GM12873 (cell line): ENCODE data around the gene CHTF18.

Experiments
- TF ChIP-seq, protein P1 (sequence below): IDR thresholded peaks from 2 replicates; pipeline ENCODE4 v1.5.1; 2012; ENCODE audit warnings: low read depth, mild to moderate bottlenecking, moderate library complexity, low read length, control low read depth; ENCODE audit not compliant: insufficient read depth; ENCODE audit errors: missing control alignments

The CHTF18 gene

DNA sequence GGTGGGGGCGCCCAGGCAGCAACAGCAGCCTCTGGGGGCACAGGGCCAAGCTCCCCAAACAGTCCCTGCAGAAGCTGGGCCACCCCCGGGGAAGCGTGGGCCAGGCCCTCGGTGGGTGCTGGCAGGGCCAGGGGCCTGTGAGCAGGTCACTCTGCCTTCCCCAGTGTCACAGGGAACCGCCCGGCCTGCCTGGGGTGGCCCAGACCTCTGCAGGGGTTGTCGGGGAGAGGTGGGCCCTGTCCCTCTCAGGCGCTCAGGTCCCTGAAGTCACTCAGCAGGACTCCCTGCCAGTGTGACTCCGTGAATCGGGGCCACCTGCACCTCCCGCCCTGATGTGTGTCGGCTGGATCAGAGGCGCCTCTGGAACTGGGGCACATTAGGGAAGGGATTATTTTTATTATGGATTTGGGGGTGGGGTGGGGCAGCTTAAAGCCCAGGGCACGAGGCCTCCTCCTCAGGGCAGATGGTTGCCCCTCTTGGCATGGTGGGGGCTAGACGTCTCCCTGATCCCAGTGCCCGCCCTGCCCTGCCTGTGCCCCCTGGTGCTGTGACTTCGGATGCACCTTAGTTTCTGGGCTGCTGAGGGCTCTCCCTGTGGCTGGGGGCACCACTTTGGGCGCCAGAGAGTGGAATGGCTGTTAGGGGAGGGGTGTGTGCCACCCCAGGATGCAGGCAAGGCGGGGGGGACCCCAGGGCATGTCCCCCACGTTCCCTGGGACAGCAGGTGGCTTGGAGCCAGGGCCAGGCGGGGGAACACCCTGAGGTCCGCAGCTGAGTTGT lies 13.4 kb downstream of the CHTF18 start:
- TF ChIP-seq, protein P1, sequence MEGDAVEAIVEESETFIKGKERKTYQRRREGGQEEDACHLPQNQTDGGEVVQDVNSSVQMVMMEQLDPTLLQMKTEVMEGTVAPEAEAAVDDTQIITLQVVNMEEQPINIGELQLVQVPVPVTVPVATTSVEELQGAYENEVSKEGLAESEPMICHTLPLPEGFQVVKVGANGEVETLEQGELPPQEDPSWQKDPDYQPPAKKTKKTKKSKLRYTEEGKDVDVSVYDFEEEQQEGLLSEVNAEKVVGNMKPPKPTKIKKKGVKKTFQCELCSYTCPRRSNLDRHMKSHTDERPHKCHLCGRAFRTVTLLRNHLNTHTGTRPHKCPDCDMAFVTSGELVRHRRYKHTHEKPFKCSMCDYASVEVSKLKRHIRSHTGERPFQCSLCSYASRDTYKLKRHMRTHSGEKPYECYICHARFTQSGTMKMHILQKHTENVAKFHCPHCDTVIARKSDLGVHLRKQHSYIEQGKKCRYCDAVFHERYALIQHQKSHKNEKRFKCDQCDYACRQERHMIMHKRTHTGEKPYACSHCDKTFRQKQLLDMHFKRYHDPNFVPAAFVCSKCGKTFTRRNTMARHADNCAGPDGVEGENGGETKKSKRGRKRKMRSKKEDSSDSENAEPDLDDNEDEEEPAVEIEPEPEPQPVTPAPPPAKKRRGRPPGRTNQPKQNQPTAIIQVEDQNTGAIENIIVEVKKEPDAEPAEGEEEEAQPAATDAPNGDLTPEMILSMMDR = no peak

DNA sequence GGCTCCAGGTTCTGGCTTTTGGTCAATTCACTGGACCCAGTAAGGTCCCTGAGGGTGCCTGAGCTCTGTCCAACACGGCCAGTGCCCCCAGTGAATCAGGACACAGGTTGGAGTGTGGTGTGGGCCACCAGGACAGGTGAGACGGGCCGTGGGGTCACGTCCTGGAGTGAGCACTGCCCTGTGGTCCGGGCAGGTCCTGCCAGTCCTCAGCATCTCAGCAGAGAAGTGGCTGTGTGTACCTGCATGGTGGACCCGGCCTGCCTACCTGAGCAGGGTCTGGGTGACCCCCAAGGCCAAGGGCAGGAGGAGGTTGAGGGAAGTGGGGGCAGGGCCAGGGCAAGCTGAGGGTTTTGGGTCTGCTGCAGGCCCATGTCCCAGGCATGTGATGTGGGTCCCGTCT lies 14.0 kb downstream of the CHTF18 start:
- TF ChIP-seq, protein P1 = no peak

DNA sequence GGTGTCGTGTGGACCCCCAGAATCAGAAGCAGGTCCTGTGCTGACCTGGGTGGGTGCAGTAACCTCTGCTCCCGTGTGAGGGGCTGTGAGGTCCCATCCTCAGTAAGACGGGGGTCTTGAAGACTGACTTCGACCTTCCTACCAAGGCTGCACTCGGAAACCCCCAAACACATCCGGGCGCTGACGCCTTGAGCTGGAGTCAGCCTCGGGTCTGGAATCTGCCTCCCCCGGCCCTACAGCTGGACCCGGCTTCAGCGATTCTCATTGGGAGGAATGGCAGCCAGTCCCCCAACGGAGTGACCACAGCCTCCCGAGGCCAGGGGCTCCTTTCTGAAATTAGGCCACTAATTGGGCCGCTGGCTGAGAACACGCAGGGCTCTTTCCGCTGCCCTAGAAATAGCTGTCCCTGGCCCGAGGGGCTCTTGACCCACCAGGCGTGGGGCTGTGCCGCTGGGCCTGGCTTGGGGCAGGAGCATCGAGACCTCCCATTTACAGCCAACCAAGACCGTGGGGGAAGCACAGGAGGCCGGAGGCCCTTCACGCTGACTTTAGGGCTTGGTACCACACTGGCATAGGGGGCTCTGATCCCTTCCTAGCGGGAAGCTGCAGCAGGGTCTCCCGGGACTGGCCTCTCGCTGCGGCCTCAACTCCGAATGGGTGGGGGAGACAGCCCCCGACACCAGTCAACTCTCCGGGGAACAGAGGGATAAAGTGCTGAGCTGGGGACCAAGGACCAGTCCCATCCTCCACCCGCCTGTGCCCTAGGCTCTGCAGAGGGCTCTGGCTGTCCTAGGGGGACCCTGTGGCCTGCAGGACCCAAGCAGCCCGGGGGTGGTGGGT lies 14.7 kb downstream of the CHTF18 start:
- TF ChIP-seq, protein P1 = no peak

DNA sequence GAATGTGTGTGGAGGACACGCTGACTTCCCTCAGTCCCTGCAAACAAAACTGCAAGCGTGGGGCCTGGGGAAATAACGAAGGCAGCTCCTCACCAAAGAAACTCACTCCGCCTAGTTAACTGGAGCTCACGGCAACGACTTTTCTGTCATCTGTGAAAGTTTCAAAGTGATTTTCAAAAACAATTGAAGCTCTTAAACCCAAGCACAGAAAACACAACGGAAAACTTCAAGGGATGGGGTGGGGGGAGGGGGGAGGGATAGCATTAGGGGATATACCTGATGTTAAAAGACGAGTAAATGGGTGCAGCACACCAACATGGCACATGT lies 15.3 kb downstream of the CHTF18 start:
- TF ChIP-seq, protein P1 = no peak

DNA sequence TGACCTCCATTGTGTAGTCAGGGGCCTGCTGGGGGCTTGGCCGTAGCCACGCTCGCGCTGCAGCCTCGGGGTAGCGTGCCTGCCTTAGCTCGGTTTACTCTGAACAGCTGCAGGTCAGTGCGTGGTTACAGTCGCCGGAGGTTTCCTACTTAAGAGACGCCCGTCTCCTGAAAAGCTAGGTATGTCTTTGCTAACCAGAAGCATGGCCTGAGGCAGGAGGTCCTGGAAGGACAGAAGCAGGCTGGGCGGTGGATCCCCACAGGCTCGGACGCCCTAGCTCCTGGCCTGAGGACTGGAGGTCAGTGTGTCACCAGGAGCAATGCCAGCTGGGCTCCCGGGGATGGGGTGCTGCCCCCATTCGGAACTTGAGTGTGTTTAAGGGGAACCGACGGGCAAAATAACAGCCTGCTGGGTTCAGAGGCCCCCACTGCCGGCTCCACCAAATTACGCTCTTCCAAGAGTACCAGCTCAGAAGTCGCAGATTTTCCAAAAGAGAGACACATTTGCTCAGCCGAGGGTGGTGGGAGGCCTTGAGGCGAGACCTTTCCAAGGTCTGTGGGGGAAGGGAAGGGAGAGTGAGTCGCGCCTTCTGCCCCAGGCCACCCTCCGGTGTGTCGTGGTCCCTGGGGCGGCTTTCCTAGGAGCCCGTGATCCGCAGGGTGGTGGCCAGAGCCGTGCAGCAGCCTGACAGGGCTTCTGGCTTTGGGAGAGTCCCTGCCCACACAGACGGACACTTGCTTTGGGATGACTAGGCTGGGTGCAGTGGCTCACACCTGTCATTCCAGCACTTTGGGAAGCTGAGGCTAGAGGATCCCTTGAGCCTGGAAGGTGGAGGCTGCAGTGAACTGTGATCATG lies 16.0 kb downstream of the CHTF18 start:
- TF ChIP-seq, protein P1 = no peak

DNA sequence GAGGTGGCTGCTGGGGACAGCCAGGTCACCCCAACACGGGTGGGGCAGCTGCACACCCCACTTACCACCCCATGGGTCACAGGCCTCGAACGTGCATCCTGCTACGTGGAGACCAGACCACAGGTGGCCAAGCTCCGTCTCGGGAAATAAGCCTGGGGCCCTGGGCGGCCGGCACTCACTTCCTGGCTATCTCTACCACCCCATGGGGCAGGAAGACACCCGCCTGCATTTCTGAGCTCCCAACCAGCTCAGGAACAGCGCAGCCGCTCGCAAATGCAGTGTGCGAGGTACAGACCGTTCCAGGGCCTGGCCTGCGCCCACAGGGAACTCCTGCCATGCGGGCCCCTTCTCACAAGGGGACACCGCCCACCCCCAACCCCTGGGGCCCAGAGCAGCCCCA lies 17.1 kb downstream of the CHTF18 start:
- TF ChIP-seq, protein P1 = no peak
